ENCODE data around the gene CAMTA1. TPM values are rescaled to one million over a fixed set of nuclear protein-coding genes. Genes with fewer than 3 reads are reported as not detected.
A peak's percentile ranks its signal among the peaks of the same experiment; 100 is the strongest.

CAMTA1 gene
- total RNA-seq, 6 donors from 2014 or later = 38.8 to 74.0 (median 46.1) TPM

DNA sequence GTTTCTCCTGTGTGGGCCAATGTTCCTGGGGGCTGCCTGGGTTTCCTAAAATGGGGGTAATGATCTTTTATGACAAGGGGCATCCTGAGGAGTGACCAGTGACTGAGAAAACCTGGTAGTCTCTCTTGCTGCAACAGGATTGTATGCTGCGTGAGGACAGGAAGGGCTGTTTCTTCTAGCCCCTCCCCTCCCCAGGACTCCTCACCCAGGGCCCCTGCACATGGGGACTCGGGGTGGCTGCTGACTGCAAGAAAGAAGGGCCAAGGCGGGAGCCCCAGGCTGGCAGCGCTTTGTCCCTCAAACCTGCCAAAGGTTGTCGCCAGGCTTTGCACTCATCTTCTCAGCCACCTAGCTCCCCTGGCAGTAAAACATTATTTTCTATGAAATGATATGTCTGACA lies 442.4 kb downstream of the CAMTA1 start:
- no peaks in the 10 kb centered on the region for H3K36me3 ChIP-seq
- DNase-seq = peak in 1 of 2 donors; percentile 17

DNA sequence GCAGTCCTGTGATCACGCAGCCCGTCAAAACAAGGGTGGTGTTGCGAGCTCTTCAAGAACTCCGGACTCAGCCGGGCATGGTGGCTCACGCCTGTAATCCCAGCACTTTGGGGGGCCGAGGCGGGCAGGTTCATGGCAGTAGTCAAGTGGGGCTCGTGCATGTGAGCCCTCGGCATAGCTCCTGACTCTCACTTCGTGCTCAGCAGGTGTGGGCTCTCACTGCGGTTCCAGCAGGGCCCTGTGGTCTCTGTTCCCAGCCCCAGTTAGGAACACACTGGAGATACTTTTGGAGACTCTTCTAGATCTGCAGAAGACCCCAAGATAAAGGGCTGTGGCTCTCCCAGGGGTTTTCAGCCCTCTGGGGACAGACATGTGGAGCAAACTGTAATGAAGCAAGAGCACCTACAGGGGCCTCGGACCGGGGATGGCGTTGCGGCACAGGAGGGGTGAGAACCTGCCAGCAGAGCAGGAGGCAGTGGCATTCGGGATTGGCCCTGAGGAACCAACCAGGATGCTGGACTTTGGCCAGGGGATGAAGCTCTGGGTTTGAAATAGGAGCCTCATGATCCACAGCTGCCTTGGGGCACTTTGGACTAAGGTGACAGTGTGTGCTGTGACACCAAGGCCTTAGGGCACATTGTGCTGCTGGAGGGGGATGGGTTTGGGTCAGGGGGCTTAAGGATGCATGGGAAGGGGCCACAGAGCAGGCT lies 443.2 kb downstream of the CAMTA1 start:
- Histone ChIP-seq H3K36me3 (no peaks in the 10 kb centered on the region), H3K4me3 (no peak overlapping the region), H3K27me3 (no peaks in the 10 kb centered on the region), H3K9me3 (no peaks in the 10 kb centered on the region), H3K4me1 (no peaks in the 10 kb centered on the region), H3K27ac (no peak overlapping the region)
- TF ChIP-seq, protein P1, sequence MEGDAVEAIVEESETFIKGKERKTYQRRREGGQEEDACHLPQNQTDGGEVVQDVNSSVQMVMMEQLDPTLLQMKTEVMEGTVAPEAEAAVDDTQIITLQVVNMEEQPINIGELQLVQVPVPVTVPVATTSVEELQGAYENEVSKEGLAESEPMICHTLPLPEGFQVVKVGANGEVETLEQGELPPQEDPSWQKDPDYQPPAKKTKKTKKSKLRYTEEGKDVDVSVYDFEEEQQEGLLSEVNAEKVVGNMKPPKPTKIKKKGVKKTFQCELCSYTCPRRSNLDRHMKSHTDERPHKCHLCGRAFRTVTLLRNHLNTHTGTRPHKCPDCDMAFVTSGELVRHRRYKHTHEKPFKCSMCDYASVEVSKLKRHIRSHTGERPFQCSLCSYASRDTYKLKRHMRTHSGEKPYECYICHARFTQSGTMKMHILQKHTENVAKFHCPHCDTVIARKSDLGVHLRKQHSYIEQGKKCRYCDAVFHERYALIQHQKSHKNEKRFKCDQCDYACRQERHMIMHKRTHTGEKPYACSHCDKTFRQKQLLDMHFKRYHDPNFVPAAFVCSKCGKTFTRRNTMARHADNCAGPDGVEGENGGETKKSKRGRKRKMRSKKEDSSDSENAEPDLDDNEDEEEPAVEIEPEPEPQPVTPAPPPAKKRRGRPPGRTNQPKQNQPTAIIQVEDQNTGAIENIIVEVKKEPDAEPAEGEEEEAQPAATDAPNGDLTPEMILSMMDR (IDR thresholded peaks at IDR 0.05) = no peak
- TF ChIP-seq EP300 (IDR thresholded peaks at IDR 0.05) (no peak), POLR2A (IDR thresholded peaks at IDR 0.05) (no peak), POLR2AphosphoS5 (IDR thresholded peaks at IDR 0.05) (no peak)
- no peak for ATAC-seq (ENCODE audit: low FRiP score in 2 of 2)
- WGBS, 2 donors = 80 to 85% methylated on average over 16 to 17 of the region's 17 CpGs
- DNase-seq = peak in 1 of 2 donors; percentile 30

More for the DNA sequence above, 442.4 kb downstream of the CAMTA1 start:
- Histone ChIP-seq H3K4me3 (no peak overlapping the region), H3K27ac (no peak overlapping the region), H3K9me3 (no peaks in the 10 kb centered on the region), H3K4me1 (no peaks in the 10 kb centered on the region), H3K27me3 (no peaks in the 10 kb centered on the region)
- 96 to 100% methylated on average over 4 to 5 of the region's 5 CpGs for WGBS, 2 donors
- ATAC-seq (ENCODE audit: low FRiP score in 2 of 2) = no peak
- TF ChIP-seq POLR2A (IDR thresholded peaks at IDR 0.05) = no peak
- TF ChIP-seq POLR2AphosphoS5 (IDR thresholded peaks at IDR 0.05) = no peak
- no peak for TF ChIP-seq EP300 (IDR thresholded peaks at IDR 0.05)
- TF ChIP-seq, protein P1 (IDR thresholded peaks at IDR 0.05) = no peak

DNA sequence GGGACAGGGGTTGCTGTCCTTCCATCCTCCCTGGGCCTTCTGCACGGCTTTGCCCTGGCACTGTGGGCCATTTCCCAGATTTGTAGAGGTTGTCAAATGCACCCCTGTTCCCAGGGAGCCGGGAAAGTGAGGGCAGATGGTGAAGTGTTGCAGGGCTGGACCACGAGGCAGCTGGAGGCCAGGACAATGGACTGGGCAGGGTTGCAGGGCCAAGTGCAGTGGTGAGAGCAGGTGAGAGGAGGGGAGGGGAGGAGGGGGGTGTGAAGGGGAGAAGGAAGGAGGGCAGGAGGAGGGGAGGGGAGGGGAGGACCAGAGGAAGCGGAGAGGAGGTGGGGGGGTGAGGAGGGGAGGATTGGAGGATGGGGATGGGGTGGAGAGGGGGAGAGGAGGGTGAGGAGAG lies 443.9 kb downstream of the CAMTA1 start:
- TF ChIP-seq POLR2A (IDR thresholded peaks at IDR 0.05) = no peak
- no peak for TF ChIP-seq POLR2AphosphoS5 (IDR thresholded peaks at IDR 0.05)
- TF ChIP-seq, protein P1 (IDR thresholded peaks at IDR 0.05) = no peak
- no peaks in the 10 kb centered on the region for H3K9me3 ChIP-seq
- H3K4me3 ChIP-seq = no peak overlapping the region
- H3K36me3 ChIP-seq = no peaks in the 10 kb centered on the region
- 56 to 71% methylated on average over 3 of the region's 4 CpGs for WGBS, 2 donors
- DNase-seq (no peak), ATAC-seq (ENCODE audit: low FRiP score in 2 of 2) (no peak)
- no peaks in the 10 kb centered on the region for H3K4me1 ChIP-seq
- no peaks in the 10 kb centered on the region for H3K27me3 ChIP-seq
- H3K27ac ChIP-seq = no peak overlapping the region

DNA sequence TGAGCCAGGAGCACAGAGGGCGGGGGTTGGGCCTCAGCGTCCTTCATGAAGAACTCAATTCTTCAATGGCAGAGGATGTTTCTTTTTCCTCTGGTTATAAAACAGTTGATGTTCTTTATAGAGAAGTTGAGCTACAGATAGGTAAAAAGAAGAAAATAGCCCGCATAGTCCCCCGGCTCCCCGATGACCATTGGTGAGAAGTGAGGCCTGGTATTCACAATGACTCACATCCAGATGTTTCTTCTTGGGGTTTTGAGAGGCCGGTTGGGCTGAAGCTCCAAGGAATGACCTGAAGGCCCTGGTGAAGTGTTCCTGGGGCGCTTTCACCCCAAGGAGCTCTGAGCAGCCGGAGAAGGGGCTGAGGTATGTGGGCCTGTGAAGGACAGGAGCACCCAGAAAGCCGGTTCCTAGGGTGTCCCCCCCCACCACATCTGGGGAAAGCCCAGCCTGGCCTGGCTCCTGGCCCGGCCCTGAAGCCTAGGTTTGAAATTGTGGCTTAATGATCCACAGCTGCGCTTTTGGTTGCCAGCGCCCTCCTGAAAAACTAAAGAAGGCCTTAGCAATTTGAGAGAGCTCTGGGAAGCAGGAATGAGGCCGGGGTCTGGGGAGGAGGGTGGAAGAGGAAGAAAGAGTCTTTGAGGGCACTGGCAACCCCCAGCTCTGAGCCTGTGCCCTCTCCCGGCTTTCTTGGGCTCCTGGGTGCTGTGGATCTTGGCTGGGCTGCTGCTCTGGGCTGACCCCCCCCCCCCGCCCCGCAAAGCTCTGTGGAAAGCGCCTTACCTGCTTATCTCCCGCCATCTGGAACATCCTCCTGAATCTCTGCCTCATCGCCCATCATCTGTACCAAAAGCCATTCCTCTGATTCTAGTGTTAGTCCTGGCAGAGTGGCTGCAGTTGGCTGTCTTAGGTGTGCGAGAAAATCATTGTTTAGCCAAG lies 444.7 kb downstream of the CAMTA1 start:
- ATAC-seq (ENCODE audit: low FRiP score in 2 of 2) = no peak
- WGBS, 2 donors = 85% methylated on average over 13 to 19 of the region's 20 CpGs

More for the DNA sequence above, 444.7 kb downstream of the CAMTA1 start:
- no peaks in the 10 kb centered on the region for H3K27me3 ChIP-seq
- no peaks in the 10 kb centered on the region for H3K4me1 ChIP-seq
- no peak overlapping the region for H3K4me3 ChIP-seq
- H3K27ac ChIP-seq = no peak overlapping the region
- H3K36me3 ChIP-seq = no peaks in the 10 kb centered on the region
- no peaks in the 10 kb centered on the region for H3K9me3 ChIP-seq
- DNase-seq = no peak
- TF ChIP-seq EP300 (IDR thresholded peaks at IDR 0.05) = no peak
- TF ChIP-seq, protein P1 (IDR thresholded peaks at IDR 0.05) = no peak
- TF ChIP-seq POLR2AphosphoS5 (IDR thresholded peaks at IDR 0.05) = no peak
- TF ChIP-seq POLR2A (IDR thresholded peaks at IDR 0.05) = no peak

All from upper lobe of left lung (tissue), 6 donors.